SH-SY5Y (cell line): Measurements from ENCODE around the gene TEDC1.

Source experiments
- GATA2 ChIP-seq: IDR thresholded peaks from 2 replicates; pipeline ENCODE4 v1.6.1; 2011; ENCODE audit warnings: mild to moderate bottlenecking, low read depth, low read length
- GATA3 ChIP-seq: IDR thresholded peaks from 2 replicates; pipeline ENCODE4 v1.6.1; 2011; ENCODE audit warnings: low read depth, mild to moderate bottlenecking, low read length, moderate library complexity

DNA sequence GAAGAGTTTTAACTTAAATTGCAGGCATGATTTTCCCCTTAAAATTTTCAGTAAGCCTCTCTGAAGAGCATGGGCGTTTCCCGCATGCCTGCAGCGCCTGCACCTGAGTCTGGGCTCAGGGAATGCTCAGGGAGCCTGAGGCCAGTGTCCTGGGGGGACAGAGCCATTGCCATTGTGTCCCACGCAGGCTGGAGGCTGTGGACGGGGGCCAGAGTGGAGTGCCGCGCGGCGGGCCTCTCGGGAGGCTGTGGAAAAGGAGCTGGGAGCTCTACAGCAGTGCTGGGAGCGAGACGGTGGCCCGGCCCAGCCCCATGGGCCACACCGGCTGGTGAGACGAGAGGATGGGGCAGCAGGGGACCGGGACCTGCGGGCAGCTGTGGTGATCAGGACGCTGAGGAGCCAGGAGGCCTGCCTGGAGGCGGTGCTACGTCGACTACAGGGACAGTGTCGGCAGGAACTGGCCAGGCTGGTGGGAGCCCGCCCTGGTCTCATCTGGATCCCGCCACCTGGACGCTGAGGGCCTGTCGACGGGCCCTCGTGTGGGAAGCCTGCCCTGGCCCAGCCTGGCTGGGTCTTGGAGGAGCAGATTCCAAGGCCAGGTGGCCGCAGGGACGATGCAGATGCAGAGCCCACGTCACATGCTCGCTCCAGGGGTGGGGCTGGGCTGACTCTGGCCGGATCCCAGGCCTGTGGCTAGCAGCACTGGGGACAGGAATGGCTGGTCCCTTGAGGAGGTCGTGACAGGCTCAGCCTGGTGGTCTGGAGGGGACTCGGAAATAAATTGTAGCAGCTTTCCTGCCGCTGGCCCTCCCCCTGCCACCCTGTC, 7.6 kb downstream of the TEDC1 start:
- TF ChIP-seq GATA3 (no peak), GATA2 (no peak)
